Stimulated activated CD8-positive, alpha-beta memory T cell treated with anti-CD3 and anti-CD28 coated beads, Interleukin-12 subunit alpha, Interleukin-12 subunit beta, amount 100 ng/mL, for 1 hour (primary cell): ENCODE measurements around the gene PPHLN1.

Source experiments
- DNase-seq: peaks from one replicate; pipeline ENCODE4 v3.0.0-alpha.2; 2020; ENCODE audit warnings: low read depth

The PPHLN1 gene

GRCh38 chr12:42442888-42443287, 116.9 kb downstream of the PPHLN1 start:
- DNase-seq, result no peak

GRCh38 chr12:42444192-42444943, 118.4 kb downstream of the PPHLN1 start:
- DNase-seq, result no peak

- no peak for DNase-seq
Measured at GRCh38 chr12:42445891-42446290, 119.9 kb downstream of the PPHLN1 start.

- no peak for DNase-seq
Measured at GRCh38 chr12:42446761-42447160, 120.8 kb downstream of the PPHLN1 start.

GRCh38 chr12:42447371-42447786, 121.4 kb downstream of the PPHLN1 start:
- DNase-seq, result no peak

GRCh38 chr12:42448841-42449240, 122.9 kb downstream of the PPHLN1 start:
- DNase-seq, result no peak

- DNase-seq, result no peak
Measured at GRCh38 chr12:42450248-42450647, 124.3 kb downstream of the PPHLN1 start.

GRCh38 chr12:42458575-42458974, 132.6 kb downstream of the PPHLN1 start:
- DNase-seq, result no peak

GRCh38 chr12:42459336-42459847, 133.4 kb downstream of the PPHLN1 start:
- no peak for DNase-seq

GRCh38 chr12:42462486-42462885, 136.5 kb downstream of the PPHLN1 start:
- no peak for DNase-seq

- DNase-seq, result no peak
Measured at GRCh38 chr12:42463671-42464070, 137.7 kb downstream of the PPHLN1 start.

- no peak for DNase-seq
Measured at GRCh38 chr12:42468341-42468821, 142.4 kb downstream of the PPHLN1 start.

- DNase-seq, result no peak
Measured at GRCh38 chr12:42468921-42469320, 143.0 kb downstream of the PPHLN1 start.

- DNase-seq, result no peak
Measured at GRCh38 chr12:42469355-42470175, 143.6 kb downstream of the PPHLN1 start.

GRCh38 chr12:42472376-42472775, 146.4 kb downstream of the PPHLN1 start:
- no peak for DNase-seq

GRCh38 chr12:42473130-42473529, 147.2 kb downstream of the PPHLN1 start:
- DNase-seq, result no peak

- no peak for DNase-seq
Measured at GRCh38 chr12:42473561-42473960, 147.6 kb downstream of the PPHLN1 start.

GRCh38 chr12:42474391-42474790, 148.4 kb downstream of the PPHLN1 start:
- no peak for DNase-seq

GRCh38 chr12:42475106-42475505, 149.1 kb downstream of the PPHLN1 start:
- DNase-seq, result no peak

GRCh38 chr12:42477941-42478340, 152.0 kb downstream of the PPHLN1 start:
- DNase-seq, result no peak

GRCh38 chr12:42481368-42481767, 155.4 kb downstream of the PPHLN1 start:
- no peak for DNase-seq

GRCh38 chr12:42482041-42482747, 156.2 kb downstream of the PPHLN1 start:
- DNase-seq, result no peak
